Activated CD4-positive, CD25-positive, alpha-beta regulatory T cell treated with anti-CD3 and anti-CD28 coated beads, Interleukin-2, amount 50 U/mL, for 24 hours (primary cell): ENCODE data around the gene AP2S1.
A peak's percentile ranks its signal among the peaks of the same experiment; 100 is the strongest.
"Not testable (repeated sequence)": the region's sequence is repeated elsewhere in the genome, so short reads cannot be mapped to it uniquely, and the experiment has no call there.

ENCODE experiments used
- ATAC-seq, 2 donors: fragments of 150-1000 bp; cut with Tn5 transposase; one replicate each; pipeline ENCODE4 v1.10.0; 2021; ENCODE audit warnings: mild to moderate bottlenecking in 1 of 2, moderate library complexity in 1 of 2

AP2S1 gene

DNA sequence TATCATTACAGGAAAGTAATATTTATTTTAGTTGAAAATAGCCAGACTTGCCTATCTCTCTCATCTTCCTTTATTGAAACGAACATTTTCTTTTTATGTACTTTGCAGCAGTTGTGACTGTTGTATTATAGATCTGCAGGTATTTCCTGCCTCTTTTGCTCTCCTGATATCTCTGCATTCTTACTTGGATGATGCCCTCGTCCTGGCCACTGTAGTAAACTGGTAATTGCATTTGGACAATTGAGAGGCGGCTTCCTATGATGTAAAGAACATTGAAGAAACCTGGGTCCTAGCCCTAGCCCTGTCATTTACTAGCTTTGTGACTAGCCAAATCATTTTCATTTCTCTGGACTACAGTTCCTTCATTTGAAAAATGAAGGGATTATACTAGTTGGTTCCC is 16.5 kb upstream of the AP2S1 start:
- no peak for ATAC-seq

DNA sequence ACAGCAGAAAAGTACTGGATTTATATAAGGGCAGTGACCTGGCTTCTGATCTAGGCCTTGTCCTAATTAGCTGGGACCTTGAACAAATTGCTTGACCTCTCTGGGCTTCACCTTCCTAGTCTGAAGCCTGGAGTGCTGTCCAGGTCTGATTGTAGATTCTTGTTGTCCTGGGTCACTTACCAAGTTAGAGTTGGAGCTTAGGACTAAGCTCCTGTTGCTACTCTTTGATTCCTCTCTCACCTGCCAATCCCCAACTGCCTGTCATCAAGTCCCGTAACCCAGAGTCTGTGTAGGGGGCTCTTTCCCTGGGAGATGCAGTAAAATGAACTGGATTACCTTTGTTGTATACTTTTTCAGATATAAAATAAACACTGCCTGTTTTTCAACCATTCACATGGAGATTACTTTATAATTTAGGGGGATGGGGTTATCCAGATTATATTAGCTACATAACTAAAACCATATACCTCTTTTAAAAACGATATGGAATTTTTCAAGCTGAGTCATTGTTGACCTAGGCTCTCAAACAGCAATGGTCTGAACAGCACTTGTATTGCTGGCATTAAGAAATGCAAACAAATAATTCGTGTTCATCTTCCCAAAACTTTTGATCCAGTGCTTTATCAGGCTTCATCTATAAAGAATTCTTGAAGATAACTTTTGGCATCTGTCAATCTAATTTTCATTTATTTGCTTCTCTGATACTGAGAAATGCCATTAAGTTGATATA is 15.9 kb upstream of the AP2S1 start:
- ATAC-seq: no peak

DNA sequence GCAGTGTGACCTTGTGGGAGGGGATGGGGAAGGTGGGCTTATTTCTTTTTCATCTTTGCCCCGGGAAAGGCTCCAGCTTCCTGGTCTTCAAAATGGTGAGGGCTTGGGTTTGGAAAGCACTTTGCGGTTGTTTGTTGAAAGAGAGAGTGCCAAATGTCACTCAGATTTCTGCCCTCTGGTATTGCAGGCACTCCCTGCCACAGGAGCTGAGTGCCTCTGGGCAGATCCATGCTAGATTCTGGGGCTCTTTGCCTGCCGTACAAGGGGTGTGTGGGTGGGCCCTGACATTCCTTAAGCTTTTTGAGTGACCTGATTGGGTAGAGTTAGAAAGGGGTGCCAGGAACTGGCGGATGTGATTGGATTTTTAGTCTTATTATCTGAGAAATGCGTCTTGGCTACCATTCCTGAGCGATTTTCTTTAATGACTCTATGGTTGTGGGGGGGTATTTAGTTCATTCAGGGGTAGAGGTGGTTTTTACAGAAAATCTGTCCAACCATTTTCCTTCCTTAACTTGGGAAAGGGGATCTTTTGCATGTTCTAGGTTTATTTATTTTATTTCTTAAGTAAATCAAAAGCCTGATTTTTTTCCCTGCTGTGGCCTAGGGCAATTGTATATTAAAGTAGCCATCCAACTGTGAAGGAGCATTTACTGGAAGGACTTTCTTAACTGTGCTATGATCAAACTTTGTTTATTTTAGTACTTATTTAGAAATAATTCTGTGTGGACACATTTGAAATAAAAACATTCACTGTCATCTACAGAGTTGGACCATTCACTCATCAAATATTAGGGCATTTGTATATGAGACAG is 13.4 kb upstream of the AP2S1 start:
- no peak for ATAC-seq

DNA sequence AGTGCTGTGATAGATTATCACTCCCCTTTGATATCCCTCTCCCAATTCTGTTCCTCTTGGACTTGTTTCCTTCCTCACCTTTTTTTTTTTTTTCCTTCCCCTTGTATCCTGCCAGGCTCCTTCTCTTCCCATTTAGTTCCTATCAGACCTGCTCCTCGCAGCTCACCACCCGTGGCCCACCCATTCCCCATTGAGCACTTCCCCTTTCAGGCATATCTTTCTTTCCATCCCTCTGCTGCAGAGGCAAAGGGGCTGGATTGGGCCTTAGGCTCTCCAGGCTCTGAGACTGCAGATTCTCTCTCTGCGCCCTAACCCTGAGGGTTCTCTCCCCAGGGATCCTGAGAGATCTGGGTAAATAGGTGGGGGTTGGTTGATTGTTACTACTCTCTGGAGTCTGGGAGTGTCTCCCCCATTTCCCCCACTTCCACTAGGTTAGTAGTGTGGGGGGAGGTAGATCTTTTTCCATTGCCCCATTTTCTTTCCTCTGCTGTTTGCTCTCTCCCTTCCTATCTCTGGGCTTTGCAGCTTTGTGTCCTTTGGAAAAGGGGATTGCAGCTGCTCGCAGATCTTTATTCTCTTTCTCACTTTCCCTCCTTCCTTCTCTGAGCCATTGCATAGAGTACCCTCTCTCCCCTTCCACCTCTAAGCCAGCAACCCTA is 12.5 kb upstream of the AP2S1 start:
- no peak for ATAC-seq

DNA sequence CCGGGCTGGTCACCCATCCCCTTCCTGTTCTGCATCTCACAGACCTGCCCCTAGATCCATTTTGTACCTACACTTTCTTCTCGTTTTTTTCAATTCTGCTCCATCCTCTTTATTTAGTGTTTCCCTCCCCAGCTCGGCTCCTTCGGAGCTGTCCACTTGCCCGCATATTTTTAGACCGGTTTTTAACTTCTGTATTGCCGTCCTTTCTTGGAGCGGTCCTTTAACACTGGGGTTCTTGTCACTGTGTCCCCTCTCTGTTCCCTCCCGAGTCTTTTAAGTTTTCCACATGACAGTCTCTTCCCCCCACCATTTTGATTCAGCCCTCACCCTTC is 11.8 kb upstream of the AP2S1 start:
- ATAC-seq: no peak

DNA sequence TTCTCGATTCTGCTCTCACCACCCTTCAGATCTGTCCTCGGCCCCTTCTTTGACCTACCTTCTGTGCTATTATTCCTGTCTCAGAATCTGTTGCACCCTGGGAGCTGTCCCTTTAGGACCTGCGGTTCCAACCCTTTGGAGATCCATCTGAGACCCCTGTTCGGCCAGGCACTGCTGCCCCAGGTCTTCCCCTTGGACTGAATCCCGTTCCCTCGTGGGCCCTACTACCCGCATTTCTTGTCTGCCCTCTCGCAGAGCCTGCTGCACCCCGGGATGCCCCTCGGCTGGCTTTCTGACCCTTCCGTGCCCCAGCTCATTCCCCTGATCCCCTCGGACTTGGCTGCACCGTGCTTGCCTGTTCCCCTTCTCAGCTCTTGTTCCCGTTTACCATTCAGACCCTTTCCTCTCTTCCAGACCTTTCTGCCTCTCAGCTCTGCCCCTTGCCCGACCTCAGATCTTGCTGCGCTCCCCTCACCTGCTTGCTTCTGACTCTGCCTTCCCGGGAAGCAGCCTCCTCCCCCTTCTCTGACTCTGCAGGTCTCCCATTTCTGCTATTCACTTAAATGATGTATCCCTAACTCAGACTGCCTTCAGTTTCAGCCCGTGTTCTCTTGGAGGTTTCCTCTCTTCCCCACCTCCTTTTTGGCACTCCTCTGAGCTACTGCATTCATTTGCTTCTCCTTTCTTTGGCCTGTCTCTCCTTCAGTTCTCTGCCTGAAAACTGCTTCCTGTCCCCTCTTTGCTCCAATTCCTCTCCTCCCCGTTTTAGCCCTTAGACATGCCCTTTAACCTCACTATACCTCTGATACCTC is 11.3 kb upstream of the AP2S1 start:
- no peak for ATAC-seq

DNA sequence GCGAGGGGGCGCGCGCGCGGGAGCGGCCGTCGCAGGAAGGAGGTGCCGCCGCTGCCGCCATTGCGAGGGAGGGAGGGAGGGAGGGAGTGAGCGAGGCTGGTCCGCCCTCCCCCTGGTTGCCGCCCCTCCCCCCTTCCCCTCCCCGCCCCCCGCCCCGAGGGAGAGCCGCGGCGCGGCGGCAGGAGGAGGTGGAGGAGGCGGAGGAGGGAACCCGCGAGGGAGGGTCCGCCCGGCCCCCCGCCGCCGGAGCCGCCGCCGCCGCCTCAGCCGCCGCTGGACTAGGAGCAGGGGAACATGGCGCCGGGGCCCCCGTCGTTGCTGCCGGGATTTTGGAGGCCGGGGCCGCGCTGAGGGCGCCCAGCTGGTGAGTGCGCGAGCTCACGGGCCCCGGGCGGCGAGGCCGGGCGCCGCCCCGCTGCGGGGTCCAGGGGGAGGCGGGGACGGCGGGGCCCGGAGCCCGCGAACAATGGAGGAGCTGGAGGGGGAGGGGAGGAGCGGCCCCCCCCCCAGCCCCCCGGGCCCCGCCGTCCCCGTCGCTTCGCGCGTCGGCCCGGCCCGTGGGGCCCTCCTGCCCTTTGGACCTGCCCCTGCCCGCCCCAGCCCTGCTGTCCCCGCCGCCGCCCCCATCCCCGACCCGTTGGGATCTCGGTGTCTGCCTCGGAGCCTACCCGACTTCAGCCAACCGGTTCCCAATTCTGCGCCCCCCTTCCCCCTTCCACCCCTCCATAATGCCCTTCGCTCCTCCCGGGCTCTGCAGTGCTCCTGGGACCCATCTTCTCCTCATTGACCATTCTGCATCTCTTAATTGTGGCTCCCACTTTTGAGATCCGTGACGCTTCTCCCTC is 10.4 kb upstream of the AP2S1 start, which contains the start of gene ARHGAP35:
ARHGAP35 (plus strand) TSS at position 152 of the 845 bp plus-strand sequence. CDS start 57,679 bp downstream, outside the sequence.
- ATAC-seq: peak in 1 of 2 donors; percentile 0

DNA sequence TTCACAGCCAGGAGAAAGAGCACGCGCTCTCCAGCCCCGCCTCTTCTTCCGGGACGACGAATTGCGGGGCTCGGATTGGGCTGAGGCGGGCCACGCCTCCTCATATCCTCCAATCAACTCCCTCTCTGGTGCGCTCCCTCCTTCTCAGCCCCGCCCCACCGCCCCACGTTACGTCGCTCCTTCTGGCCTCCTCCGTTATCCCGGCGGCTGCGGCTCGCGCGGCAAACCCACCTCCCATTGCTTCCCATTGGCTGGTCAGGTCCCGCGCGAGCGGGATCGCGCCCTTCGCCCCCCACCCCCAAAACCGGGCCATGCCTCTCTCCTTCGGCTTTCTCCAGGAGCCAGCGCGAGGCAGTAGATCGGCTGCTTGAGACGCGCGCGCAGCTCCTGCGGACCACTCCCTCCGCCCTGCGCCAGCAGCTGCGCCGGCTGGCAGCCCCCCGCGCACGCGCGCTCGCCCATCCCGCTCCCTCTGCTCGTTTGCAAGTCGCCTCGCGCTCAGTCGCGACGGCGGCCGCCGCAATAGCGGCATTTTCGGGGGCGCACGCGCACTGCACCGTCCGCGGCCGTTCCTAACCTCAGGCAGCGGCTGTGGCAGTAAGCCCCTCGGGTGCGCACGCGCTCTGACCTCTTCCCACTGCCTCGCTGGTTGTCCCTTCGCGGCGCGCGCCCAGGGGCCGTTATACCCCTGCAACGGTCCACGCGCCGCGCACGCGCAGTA is 9.6 kb upstream of the AP2S1 start:
- peak; percentile 83 to 87 for ATAC-seq

DNA sequence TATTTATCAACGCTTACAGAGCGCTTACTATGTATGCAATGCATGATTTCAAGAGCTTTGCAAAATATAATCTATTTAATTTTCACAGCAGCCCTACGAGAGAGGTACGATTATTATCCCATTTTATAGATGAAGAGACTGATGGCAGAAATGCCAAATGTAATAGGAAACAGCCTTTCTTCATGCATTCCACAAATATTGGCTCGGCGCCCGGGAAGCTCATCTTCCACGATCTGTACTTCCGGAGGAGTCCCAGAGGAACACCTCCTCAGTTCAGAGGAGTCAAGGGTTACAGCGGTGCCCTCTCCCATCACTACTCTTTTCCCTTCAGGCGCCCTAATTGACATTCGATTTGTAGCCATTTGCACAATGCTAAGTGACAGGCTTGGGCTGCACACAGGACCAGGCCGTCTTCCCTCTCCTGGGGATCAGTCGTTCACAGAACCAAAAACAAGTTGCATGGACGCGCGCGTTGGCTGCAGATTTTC is 9.0 kb upstream of the AP2S1 start:
- no peak for ATAC-seq

DNA sequence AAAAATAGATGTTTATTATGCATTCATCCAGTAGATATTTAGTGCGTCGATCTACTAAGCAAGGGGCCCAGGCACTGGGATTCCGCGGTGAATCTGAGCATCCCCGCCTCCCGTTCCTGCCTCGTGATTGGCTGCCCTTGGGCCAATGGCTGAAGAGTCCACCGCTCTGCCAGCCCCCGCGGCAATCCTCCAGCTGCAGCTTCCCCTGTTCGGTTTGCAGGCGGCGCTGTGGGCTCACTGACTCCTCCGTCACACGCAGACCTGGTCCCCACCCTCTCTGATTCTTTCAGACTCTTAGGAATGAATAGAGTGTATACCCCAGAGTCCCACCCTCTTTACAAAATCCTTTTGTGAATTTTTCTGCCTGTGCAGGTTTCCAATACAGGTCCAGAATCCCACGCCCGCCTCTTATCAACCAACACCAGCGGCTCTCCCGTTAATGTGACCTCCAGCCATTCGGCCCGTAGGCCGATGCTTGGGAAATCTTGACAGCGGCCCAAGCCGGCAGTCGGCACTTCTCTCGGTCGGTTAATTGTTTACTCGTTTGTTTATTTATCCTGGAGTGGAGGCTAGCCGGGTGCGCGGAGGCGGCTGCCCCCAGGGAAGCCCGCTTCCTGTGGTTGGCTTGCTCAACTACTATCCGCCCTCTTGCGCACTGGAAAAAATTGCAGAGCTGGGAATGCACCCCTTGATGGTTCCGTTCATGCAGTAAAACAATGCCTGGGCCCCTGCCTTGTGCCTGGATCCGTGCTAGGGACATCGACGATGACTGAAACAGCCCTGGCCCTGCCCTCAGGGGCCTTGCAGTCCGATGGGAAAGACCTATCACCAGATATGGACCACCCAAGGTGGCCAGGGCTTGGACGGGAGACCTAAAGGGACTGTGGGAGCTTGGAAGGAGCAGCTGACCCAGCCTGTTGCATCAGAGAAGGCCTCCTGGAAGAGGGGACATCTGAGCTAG is 5.7 kb upstream of the AP2S1 start:
- peak; percentile 69 to 72 for ATAC-seq

DNA sequence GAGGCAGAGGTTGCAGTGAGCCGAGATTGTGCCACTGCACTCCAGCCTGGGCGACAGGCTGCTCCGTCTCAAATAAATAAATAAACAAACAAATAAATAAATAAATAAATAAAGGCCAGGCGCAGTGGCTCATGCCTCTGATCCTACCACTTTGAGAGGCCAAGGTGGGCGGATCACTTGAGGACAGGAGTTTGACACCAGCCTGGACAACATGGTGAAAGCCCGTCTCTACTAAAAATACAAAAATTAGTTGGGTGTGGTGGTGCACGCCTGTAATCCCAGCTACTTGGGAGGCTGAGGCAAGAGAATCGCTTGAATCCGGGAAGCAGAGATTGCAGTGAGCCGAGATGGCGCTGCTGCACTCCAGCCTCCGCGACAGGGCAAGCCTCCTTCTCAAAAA is 4.1 kb upstream of the AP2S1 start:
- not testable (repeated sequence) for ATAC-seq

DNA sequence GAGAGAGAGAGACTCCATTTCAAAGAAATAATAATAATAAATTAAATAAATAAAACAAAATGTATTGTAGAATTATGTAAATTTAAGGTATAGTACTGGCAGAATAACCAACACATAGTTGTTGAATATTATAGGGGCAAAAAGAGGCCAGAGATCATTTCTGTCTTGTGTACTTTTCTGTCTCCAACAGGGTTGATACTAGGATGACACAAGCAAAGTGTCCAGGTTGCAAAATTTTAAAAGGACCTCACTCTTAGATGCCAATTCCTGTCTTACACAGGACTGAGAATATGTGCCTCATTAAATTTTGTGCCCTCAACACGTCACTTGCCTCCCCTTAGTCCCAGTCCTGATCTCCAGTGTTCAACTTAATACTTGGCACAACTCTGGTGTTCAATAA is 2.2 kb upstream of the AP2S1 start:
- ATAC-seq: no peak

DNA sequence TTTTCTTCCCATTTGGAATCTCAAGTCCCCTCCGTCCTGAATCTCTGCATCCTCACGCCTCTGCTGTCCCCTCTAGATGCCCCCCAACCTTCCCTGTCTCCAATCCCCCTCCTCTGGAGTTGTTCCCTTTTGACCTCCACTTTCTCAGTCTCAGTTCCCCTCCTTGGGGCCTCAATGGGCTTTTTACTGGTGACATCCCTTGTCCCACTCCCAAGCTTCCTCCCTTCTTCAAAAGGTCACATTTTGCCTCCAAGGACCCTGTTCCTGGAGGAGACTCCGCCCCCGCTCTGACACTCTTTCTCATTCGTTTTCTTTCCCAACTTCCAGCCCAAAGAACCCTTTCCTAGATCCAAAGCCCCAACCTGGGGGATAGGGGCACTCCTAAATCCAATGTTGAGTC is 1.0 kb downstream of the AP2S1 start:
- no peak for ATAC-seq

DNA sequence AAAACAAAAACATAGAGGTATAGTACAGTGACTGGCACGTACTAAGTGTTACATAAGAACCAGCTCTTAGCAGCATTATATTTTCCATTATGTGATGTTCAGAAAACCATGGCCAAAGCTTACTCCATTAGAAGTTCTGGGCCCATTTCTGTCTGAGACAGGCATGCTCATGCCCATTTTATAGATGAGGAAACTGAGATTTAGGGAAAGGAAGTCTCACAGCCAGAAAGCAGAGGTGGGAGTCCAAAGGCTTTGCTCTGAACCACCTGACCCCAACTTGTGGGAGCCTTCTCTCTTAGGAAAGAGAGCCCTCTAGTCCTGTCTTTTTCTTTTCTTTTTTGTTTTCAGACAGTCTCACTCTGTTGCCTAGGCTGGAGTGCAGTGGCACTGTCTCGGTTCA is 2.3 kb downstream of the AP2S1 start:
- ATAC-seq: no peak

DNA sequence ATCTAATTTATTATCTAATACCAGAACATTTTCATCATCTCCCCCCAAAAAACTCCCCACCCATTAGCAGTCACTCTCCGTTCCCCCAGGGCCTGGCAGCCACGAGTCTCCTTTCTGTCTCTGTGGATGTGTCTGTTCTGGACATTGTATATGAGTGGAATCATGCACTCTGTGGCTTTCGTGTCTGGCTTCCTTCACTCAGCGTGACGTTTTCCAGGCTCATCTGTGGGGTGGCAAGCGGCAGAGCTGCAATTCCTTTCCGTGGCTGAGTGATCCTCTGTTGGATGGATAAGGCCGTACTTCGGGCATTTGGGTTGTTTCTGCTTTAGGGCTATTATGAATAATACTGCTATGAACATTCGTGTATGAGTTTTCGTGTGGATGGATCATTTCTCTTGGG is 3.1 kb downstream of the AP2S1 start:
- ATAC-seq: no peak

DNA sequence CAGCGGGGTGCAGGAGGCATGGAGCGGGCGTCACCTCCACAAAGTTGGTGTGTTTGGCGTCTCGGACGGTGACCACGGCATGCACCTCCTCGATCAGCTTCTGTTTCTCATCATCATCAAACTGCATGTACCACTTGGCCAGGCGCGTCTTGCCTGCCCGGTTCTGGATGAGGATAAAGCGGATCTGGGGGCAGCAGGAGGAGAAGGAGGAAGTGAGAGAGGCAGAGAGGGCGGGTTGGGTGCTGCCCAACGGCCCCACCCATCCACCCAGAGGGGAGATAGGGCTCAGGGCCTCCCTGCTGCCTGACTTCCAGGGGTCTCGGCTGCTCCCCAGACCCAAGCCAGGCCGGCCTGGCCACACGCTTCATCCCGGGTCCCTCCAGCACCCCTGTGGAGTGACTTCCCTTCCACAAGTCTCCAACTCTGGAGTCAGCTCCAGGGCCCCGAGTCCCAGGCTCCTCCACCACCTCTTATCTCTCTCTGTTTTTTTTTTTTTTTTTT is 4.6 kb downstream of the AP2S1 start:
- no peak for ATAC-seq

DNA sequence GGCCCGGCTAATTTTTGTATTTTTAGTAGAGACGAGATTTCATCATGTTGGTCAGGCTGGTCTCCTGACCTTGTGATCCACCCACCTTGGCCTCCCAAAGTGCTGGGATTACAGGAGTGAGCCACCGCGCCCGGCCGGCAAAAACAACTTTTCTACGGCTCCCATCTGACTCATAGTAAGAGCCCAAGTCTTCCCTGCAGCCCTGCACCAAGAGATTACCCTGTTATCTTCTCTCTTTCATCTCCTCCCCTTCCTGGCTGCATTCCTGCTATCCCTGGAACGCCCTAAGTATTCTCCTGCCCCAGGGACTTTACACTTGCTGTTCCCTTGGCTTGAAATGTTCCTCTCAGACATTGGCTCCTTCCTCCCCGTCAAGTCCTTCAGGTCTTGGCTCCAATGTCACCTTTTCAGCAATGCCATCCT is 6.6 kb downstream of the AP2S1 start:
- no peak for ATAC-seq

DNA sequence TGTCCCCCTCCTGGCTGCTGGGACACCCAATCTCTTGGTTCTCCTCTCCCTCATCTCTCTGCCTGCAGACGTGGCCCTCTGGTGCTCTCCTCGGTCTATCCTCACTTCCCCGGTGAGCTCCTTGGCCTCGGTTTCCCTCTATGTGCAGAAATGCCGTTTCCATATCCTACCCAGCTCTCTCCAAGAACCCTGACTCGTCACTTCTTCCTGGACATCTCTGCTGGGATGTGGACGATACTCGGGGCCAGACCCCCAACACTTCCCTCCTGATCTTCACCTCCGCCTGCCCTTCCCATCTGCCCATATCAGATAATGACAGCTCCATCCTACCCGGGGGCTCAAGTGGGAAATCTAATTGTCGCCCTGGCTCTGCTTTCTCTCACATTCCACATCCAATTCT is 7.9 kb downstream of the AP2S1 start:
- ATAC-seq: no peak

DNA sequence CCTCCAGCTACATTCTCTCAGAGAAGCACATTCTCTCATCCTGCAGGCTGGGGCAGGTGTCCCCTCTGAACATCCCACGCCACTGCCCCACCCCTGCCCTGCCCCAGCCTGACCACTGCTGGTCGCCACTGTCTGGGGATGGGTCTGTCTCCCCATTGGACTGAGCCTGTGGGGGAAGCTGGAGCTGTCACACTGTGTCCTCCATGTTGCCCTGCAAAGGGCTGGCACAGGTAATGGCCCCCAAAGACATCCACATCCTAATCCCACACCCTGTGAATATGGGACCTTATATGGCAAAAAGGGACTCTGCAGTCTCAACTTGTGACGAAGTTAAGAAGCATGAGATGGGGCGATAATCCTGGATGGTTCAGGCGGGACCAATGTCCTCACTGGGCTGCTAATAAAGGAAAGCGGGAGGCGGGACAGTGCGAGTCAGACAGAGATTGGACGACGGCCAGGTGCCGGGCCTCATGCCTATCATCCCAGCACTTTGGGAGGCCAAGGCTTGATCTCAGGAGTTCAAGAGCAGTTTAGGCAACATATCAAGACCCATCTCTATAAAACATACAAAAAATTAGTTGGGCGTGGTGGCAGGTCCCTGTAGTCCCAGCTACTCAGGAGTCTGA is 9.1 kb downstream of the AP2S1 start:
- ATAC-seq: no peak
